ENCODE results near the gene SLC35B4. TPM values are rescaled to one million over a fixed set of nuclear protein-coding genes. Genes with fewer than 3 reads are reported as not detected.
"Not testable (repeated sequence)": the region's sequence is repeated elsewhere in the genome, so short reads cannot be mapped to it uniquely, and the experiment has no call there.

The SLC35B4 gene
- total RNA-seq, 5 donors from 2014 or later (not counting 1 experiment from before 2014, with no cell fraction given) = 12.6 to 14.0 (median 13.5) TPM

- no peaks in the 10 kb centered on the region for H3K9me3 ChIP-seq
- ChIA-PET POLR2A (no interaction called here), CTCF (no interaction called here)
- H3K4me3 Mint-ChIP-seq = no peak overlapping the region
- no peaks in the 10 kb centered on the region for H3K4me1 ChIP-seq (ENCODE audit: control insufficient read depth in 1 of 2, extremely low read depth in 1 of 2, insufficient read depth in 2 of 2, low read length in 2 of 2)
- no peak for DNase-seq
- H3K27me3 Mint-ChIP-seq = no peaks in the 10 kb centered on the region
- ATAC-seq (replicated peaks in 1 of 4) = no peak
- peaks cover 0 to 48% of the 10 kb centered on the region in 2 donors for H3K36me3 ChIP-seq (ENCODE audit: control insufficient read depth in 2 of 2, extremely low read depth in 1 of 2, insufficient read depth in 1 of 2, low read length in 1 of 2)
- H3K4me1 Mint-ChIP-seq = no peaks in the 10 kb centered on the region
- H3K27me3 ChIP-seq (replicated peaks in 1 of 2; ENCODE audit: control insufficient read depth in 2 of 2, extremely low read depth in 1 of 2, insufficient read depth in 2 of 2, low read length in 1 of 2) = no peaks in the 10 kb centered on the region
- no peak overlapping the region for H3K27ac ChIP-seq (ENCODE audit: low read length)
- no peak overlapping the region for H3K27ac Mint-ChIP-seq
- no peaks in the 10 kb centered on the region for H3K9me3 Mint-ChIP-seq
- 100% methylated on average over 1 of the region's 2 CpGs for WGBS (ENCODE audit: insufficient coverage)
- H3K36me3 Mint-ChIP-seq = peaks cover 72% of the 10 kb centered on the region
- no peak overlapping the region for H3K4me3 ChIP-seq (ENCODE audit: control insufficient read depth in 1 of 2, extremely low read depth in 1 of 2, low read length in 1 of 2)
These were observed 14.6 kb downstream of the SLC35B4 start for GRCh38 chr7:134302120-134302519.

GRCh38 chr7:134301592-134301991 lies 15.1 kb downstream of the SLC35B4 start:
- DNase-seq (no peak), ATAC-seq (replicated peaks in 1 of 4) (no peak)
- no peaks in the 10 kb centered on the region for H3K9me3 Mint-ChIP-seq
- Histone ChIP-seq H3K36me3 (ENCODE audit: control insufficient read depth in 2 of 2, extremely low read depth in 1 of 2, insufficient read depth in 1 of 2, low read length in 1 of 2) (peaks cover 0 to 48% of the 10 kb centered on the region in 2 donors), H3K9me3 (no peaks in the 10 kb centered on the region), H3K4me3 (ENCODE audit: control insufficient read depth in 1 of 2, extremely low read depth in 1 of 2, low read length in 1 of 2) (no peak overlapping the region), H3K27ac (ENCODE audit: low read length) (no peak overlapping the region), H3K27me3 (replicated peaks in 1 of 2; ENCODE audit: control insufficient read depth in 2 of 2, extremely low read depth in 1 of 2, insufficient read depth in 2 of 2, low read length in 1 of 2) (no peaks in the 10 kb centered on the region), H3K4me1 (ENCODE audit: control insufficient read depth in 1 of 2, extremely low read depth in 1 of 2, insufficient read depth in 2 of 2, low read length in 2 of 2) (no peaks in the 10 kb centered on the region)
- H3K27me3 Mint-ChIP-seq = no peaks in the 10 kb centered on the region
- ChIA-PET POLR2A (no interaction called here), CTCF (no interaction called here)
- H3K4me3 Mint-ChIP-seq = no peak overlapping the region
- H3K27ac Mint-ChIP-seq = no peak overlapping the region
- H3K4me1 Mint-ChIP-seq = no peaks in the 10 kb centered on the region
- no CpG with 5 or more reads among the region's 3 CpGs for WGBS (ENCODE audit: insufficient coverage)
- H3K36me3 Mint-ChIP-seq = peaks cover 71% of the 10 kb centered on the region

- ChIA-PET CTCF (no interaction called here), POLR2A (no interaction called here)
- WGBS (ENCODE audit: insufficient coverage) = 100% methylated on average over 1 of the region's 2 CpGs
- no peaks in the 10 kb centered on the region for H3K4me1 Mint-ChIP-seq
- H3K4me3 Mint-ChIP-seq = no peak overlapping the region
- H3K27me3 ChIP-seq (replicated peaks in 1 of 2; ENCODE audit: control insufficient read depth in 2 of 2, extremely low read depth in 1 of 2, insufficient read depth in 2 of 2, low read length in 1 of 2) = no peaks in the 10 kb centered on the region
- no peak overlapping the region for H3K27ac Mint-ChIP-seq
- H3K4me3 ChIP-seq (ENCODE audit: control insufficient read depth in 1 of 2, extremely low read depth in 1 of 2, low read length in 1 of 2) = no peak overlapping the region
- no peaks in the 10 kb centered on the region for H3K4me1 ChIP-seq (ENCODE audit: control insufficient read depth in 1 of 2, extremely low read depth in 1 of 2, insufficient read depth in 2 of 2, low read length in 2 of 2)
- ATAC-seq (replicated peaks in 1 of 4) = no peak
- DNase-seq = no peak
- H3K9me3 ChIP-seq = no peaks in the 10 kb centered on the region
- peaks cover 71% of the 10 kb centered on the region for H3K36me3 Mint-ChIP-seq
- no peaks in the 10 kb centered on the region for H3K9me3 Mint-ChIP-seq
- H3K27me3 Mint-ChIP-seq = no peaks in the 10 kb centered on the region
- H3K27ac ChIP-seq (ENCODE audit: low read length) = no peak overlapping the region
- peaks cover 0 to 54% of the 10 kb centered on the region in 2 donors for H3K36me3 ChIP-seq (ENCODE audit: control insufficient read depth in 2 of 2, extremely low read depth in 1 of 2, insufficient read depth in 1 of 2, low read length in 1 of 2)
These were observed 15.7 kb downstream of the SLC35B4 start for GRCh38 chr7:134300988-134301387.

- ChIA-PET CTCF (no interaction called here), POLR2A (interaction anchor here in 1 of 2 donors (0.6 kb wide), 1 partner anchor 1199 kb away, joined by 4 read pairs; no protein-coding TSS in a partner anchor)
- no CpG with 5 or more reads among the region's 10 CpGs for WGBS (ENCODE audit: insufficient coverage)
- Histone ChIP-seq H3K36me3 (ENCODE audit: control insufficient read depth in 2 of 2, extremely low read depth in 1 of 2, insufficient read depth in 1 of 2, low read length in 1 of 2) (peaks cover 3 to 58% of the 10 kb centered on the region in 2 donors), H3K9me3 (no peaks in the 10 kb centered on the region), H3K27ac (ENCODE audit: low read length) (no peak overlapping the region), H3K27me3 (replicated peaks in 1 of 2; ENCODE audit: control insufficient read depth in 2 of 2, extremely low read depth in 1 of 2, insufficient read depth in 2 of 2, low read length in 1 of 2) (no peaks in the 10 kb centered on the region), H3K4me1 (ENCODE audit: control insufficient read depth in 1 of 2, extremely low read depth in 1 of 2, insufficient read depth in 2 of 2, low read length in 2 of 2) (no peaks in the 10 kb centered on the region), H3K4me3 (ENCODE audit: control insufficient read depth in 1 of 2, extremely low read depth in 1 of 2, low read length in 1 of 2) (no peak overlapping the region)
- Mint-ChIP-seq H3K9me3 (no peaks in the 10 kb centered on the region), H3K36me3 (peaks cover 77% of the 10 kb centered on the region), H3K4me3 (no peak overlapping the region), H3K27ac (no peak overlapping the region), H3K4me1 (no peaks in the 10 kb centered on the region), H3K27me3 (no peaks in the 10 kb centered on the region)
- no peak for ATAC-seq (replicated peaks in 1 of 4)
- DNase-seq = no peak
These were observed 17.6 kb downstream of the SLC35B4 start for GRCh38 chr7:134298902-134299683.

- H3K9me3 ChIP-seq = no peaks in the 10 kb centered on the region
- DNase-seq = no peak
- no peak overlapping the region for H3K27ac ChIP-seq (ENCODE audit: low read length)
- no peak overlapping the region for H3K4me3 Mint-ChIP-seq
- H3K4me3 ChIP-seq (ENCODE audit: control insufficient read depth in 1 of 2, extremely low read depth in 1 of 2, low read length in 1 of 2) = no peak overlapping the region
- no peaks in the 10 kb centered on the region for H3K27me3 Mint-ChIP-seq
- ChIA-PET CTCF (no interaction called here), POLR2A (no interaction called here)
- H3K27ac Mint-ChIP-seq = no peak overlapping the region
- peaks cover 3 to 48% of the 10 kb centered on the region in 2 donors for H3K36me3 ChIP-seq (ENCODE audit: control insufficient read depth in 2 of 2, extremely low read depth in 1 of 2, insufficient read depth in 1 of 2, low read length in 1 of 2)
- no CpG with 5 or more reads among the region's 2 CpGs for WGBS (ENCODE audit: insufficient coverage)
- H3K4me1 Mint-ChIP-seq = no peaks in the 10 kb centered on the region
- ATAC-seq (replicated peaks in 1 of 4) = no peak
- H3K4me1 ChIP-seq (ENCODE audit: control insufficient read depth in 1 of 2, extremely low read depth in 1 of 2, insufficient read depth in 2 of 2, low read length in 2 of 2) = no peaks in the 10 kb centered on the region
- H3K9me3 Mint-ChIP-seq = no peaks in the 10 kb centered on the region
- H3K36me3 Mint-ChIP-seq = peaks cover 71% of the 10 kb centered on the region
- H3K27me3 ChIP-seq (replicated peaks in 1 of 2; ENCODE audit: control insufficient read depth in 2 of 2, extremely low read depth in 1 of 2, insufficient read depth in 2 of 2, low read length in 1 of 2) = no peaks in the 10 kb centered on the region
These were observed 19.2 kb downstream of the SLC35B4 start for GRCh38 chr7:134297489-134297888.

- H3K27me3 Mint-ChIP-seq; H3K4me3 Mint-ChIP-seq; H3K27ac Mint-ChIP-seq; POLR2A ChIA-PET; H3K27me3 ChIP-seq (replicated peaks in 1 of 2; ENCODE audit: control insufficient read depth in 2 of 2, extremely low read depth in 1 of 2, insufficient read depth in 2 of 2, low read length in 1 of 2); H3K27ac ChIP-seq (ENCODE audit: low read length); DNase-seq; H3K4me1 Mint-ChIP-seq; ATAC-seq (replicated peaks in 1 of 4); H3K9me3 ChIP-seq; H3K9me3 Mint-ChIP-seq; H3K4me3 ChIP-seq (ENCODE audit: control insufficient read depth in 1 of 2, extremely low read depth in 1 of 2, low read length in 1 of 2); CTCF ChIA-PET; H3K4me1 ChIP-seq (ENCODE audit: control insufficient read depth in 1 of 2, extremely low read depth in 1 of 2, insufficient read depth in 2 of 2, low read length in 2 of 2): not testable (repeated sequence)
- peaks cover 62% of the 10 kb centered on the region for H3K36me3 Mint-ChIP-seq
- H3K36me3 ChIP-seq (ENCODE audit: control insufficient read depth in 2 of 2, extremely low read depth in 1 of 2, insufficient read depth in 1 of 2, low read length in 1 of 2) = peaks cover 3 to 34% of the 10 kb centered on the region in 2 donors
- WGBS (ENCODE audit: insufficient coverage) = 92% methylated on average over 5 of the region's 7 CpGs
These were observed 20.7 kb downstream of the SLC35B4 start for GRCh38 chr7:134295982-134296381.

Data from T-cell (primary cell).